ENCODE measurements around the gene RPL7A.

- no peak for TF ChIP-seq POLR2A (IDR thresholded peaks at IDR 0.05)
- no peak for TF ChIP-seq POLR2AphosphoS5 (IDR thresholded peaks at IDR 0.05)
- no peak for TF ChIP-seq CTCF (IDR thresholded peaks at IDR 0.05)
Measured at GRCh38 chr9:133344979-133345378, 3.0 kb upstream of the RPL7A start.
